CD4-positive, alpha-beta memory T cell (primary cell): ENCODE results near the gene ELP4. TPM values are rescaled to one million over a fixed set of nuclear protein-coding genes. Genes with fewer than 3 reads are reported as not detected.

Experiments
- CTCF ChIA-PET: fragments of 350-600 bp; sonication (Branson Sonifier 250); formaldehyde crosslinking; loops from one replicate; lab custom pipeline; 2021; ENCODE audit warnings: inconsistent platforms; ENCODE audit not compliant: partially characterized antibody; lab: Charles Lee
- POLR2A ChIA-PET: fragments of 350-600 bp; sonication (Branson Sonifier 250); formaldehyde crosslinking; loops from one replicate; lab custom pipeline; 2021; ENCODE audit not compliant: partially characterized antibody; lab: Charles Lee
- DNase-seq, 5 donors: peaks; one replicate each; pipeline versions ENCODE4 v3.0.0 to v3.0.0-alpha.2; 2020 to 2022; ENCODE audit warnings: mixed read lengths in 1 of 5
- H3K27ac ChIP-seq: one replicate; pipeline ENCODE4 v1.7.0; 2013; ENCODE audit warnings: low read depth, low read length
- H3K27me3 ChIP-seq: 2 replicates; pipeline ENCODE4 v1.7.0; 2013; ENCODE audit warnings: mild to moderate bottlenecking, low read length, moderate library complexity; ENCODE audit not compliant: insufficient read depth
- H3K36me3 ChIP-seq: 2 replicates; pipeline ENCODE4 v1.7.0; 2013; ENCODE audit warnings: mild to moderate bottlenecking, low read length, moderate library complexity; ENCODE audit not compliant: insufficient read depth
- H3K4me1 ChIP-seq: 2 replicates; pipeline ENCODE4 v1.7.0; 2013; ENCODE audit warnings: mild to moderate bottlenecking, low read length, moderate library complexity; ENCODE audit not compliant: insufficient read depth
- H3K4me3 ChIP-seq, 2 donors: one replicate each; pipeline ENCODE4 v1.7.0; 2013; ENCODE audit warnings: low read length in 2 of 2, mild to moderate bottlenecking in 1 of 2
- H3K9me3 ChIP-seq, 2 donors: one replicate each; pipeline ENCODE4 v1.7.0; 2013; ENCODE audit warnings: low read length in 2 of 2, control low read depth in 1 of 2; ENCODE audit not compliant: control insufficient read depth in 1 of 2
- H3K27ac Mint-ChIP-seq, 7 donors: one replicate each; pipeline ENCODE4 v1.8.0; 2020 to 2021; ENCODE audit warnings: mixed read lengths in 7 of 7, mild to moderate bottlenecking in 6 of 7, inconsistent platforms in 3 of 7, moderate library complexity in 3 of 7
- H3K27me3 Mint-ChIP-seq, 2 donors: one replicate each; pipeline ENCODE4 v1.8.0; 2020 to 2021; ENCODE audit warnings: mixed read lengths in 2 of 2
- H3K36me3 Mint-ChIP-seq, 2 donors: one replicate each; pipeline ENCODE4 v1.8.0; 2020 to 2021; ENCODE audit warnings: mixed read lengths in 2 of 2, inconsistent platforms in 1 of 2, mild to moderate bottlenecking in 1 of 2
- H3K4me1 Mint-ChIP-seq, 4 donors: one replicate each; pipeline ENCODE4 v1.8.0; 2020 to 2021; ENCODE audit warnings: mixed read lengths in 4 of 4, mild to moderate bottlenecking in 1 of 4
- H3K4me3 Mint-ChIP-seq, 8 donors: one replicate each; pipeline ENCODE4 v1.8.0; 2020 to 2021; ENCODE audit warnings: mixed read lengths in 8 of 8, mild to moderate bottlenecking in 7 of 8, moderate library complexity in 6 of 8, inconsistent platforms in 3 of 8
- H3K9me3 Mint-ChIP-seq, 8 donors: one replicate each; pipeline ENCODE4 v1.8.0; 2020 to 2021; ENCODE audit warnings: mixed read lengths in 8 of 8, mild to moderate bottlenecking in 5 of 8, inconsistent platforms in 3 of 8, moderate library complexity in 1 of 8
- intact Hi-C: fragments of 100-400 bp; cut with micrococcal nuclease; formaldehyde crosslinking; loops from one replicate; pipeline ENCODE4 v1.15.1; 2023
- polyA plus RNA-seq, 2 donors: library from polyadenylated mRNA; unstranded; fragments of 300-500 nt; fragmentation: Illumina TruSeq; gene quantifications; one replicate each; pipeline ENCODE4 v1.2.3, GENCODE V29; 2021
- total RNA-seq, 2 experiments: library from RNA; stranded (reverse); gene quantifications; one replicate each; pipeline ENCODE4 v1.2.3, GENCODE V29; 2021

ELP4 gene
- total and polyA plus RNA-seq, 4 experiments from 2014 or later: 18.1 to 29.0 (median 19.1) TPM

DNA sequence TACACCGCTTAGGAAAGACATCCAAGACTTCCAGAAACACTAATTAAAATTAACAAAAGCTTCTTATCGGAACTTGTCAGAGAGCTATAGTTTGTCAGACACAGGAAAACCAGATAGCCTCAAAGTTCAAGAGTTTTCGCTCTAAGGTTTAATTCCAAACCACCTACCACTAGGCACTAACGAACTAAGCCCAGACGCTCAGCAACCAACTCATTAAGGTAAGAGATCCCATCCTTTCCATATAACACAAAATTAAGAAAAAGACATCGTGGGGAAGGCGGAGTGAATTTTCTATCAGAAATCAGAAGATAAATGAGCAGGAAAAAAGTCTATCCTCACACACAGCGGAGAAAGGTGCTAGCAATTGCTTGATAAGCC, 527 bp upstream of the ELP4 start:
- H3K4me3 ChIP-seq: peak overlapping the region; percentile 90 to 98
- intact Hi-C loops: loop anchor here (1.0 to 5.0 kb wide), 4 partner anchors 20 to 1383 kb away; partner anchors contain the start of genes DCDC1, DNAJC24, EIF3M and QSER1

DNA sequence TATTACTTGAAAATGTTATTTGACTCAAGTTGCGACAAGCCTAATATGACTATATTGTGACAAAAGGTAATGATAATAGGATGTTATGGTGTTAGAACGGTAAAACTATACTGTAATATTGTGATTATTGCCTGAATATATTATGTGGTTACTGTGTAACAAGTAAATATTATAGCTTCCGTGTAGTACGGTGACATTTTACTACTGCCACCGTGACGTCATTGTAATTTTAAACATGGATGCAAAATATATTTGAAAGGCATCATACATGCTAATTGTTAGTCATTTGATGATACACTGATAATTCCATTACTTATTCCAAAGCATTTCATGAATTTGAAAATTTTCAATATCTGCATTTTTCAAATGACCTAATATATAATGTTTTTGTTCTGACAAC, 2.5 kb downstream of the ELP4 start:
- Histone ChIP-seq H3K36me3 (no peaks in the 10 kb centered on the region), H3K27ac (no peak overlapping the region), H3K27me3 (no peaks in the 10 kb centered on the region), H3K4me3 (no peak overlapping the region), H3K9me3 (no peaks in the 10 kb centered on the region), H3K4me1 (peaks cover 28% of the 10 kb centered on the region)
- H3K27me3 Mint-ChIP-seq: no peaks in the 10 kb centered on the region
- H3K4me1 Mint-ChIP-seq: peaks cover 15 to 46% (median 27%) of the 10 kb centered on the region in 4 donors
- H3K36me3 Mint-ChIP-seq: peaks cover 0 to 13% of the 10 kb centered on the region in 2 donors
- no peak for DNase-seq
- POLR2A ChIA-PET: no interaction called here
- no peak overlapping the region for H3K27ac Mint-ChIP-seq
- intact Hi-C loops: no loop called here
- H3K4me3 Mint-ChIP-seq: no peak overlapping the region
- H3K9me3 Mint-ChIP-seq: no peaks in the 10 kb centered on the region
- CTCF ChIA-PET: interaction anchor here (1.4 kb wide), 1 partner anchor 142 kb away, joined by 4 read pairs; the partner anchor contains the start of genes DCDC1 and DNAJC24

More for the DNA sequence above, 527 bp upstream of the ELP4 start:
- H3K9me3 ChIP-seq: no peaks in the 10 kb centered on the region
- Mint-ChIP-seq H3K36me3 (peaks cover 6 to 23% of the 10 kb centered on the region in 2 donors), H3K4me3 (peak overlapping the region; percentile 97 to 100 (median 99)), H3K27ac (peak overlapping the region; percentile 94 to 99 (median 98)), H3K9me3 (no peaks in the 10 kb centered on the region), H3K27me3 (no peaks in the 10 kb centered on the region), H3K4me1 (peaks cover 23 to 59% (median 40%) of the 10 kb centered on the region in 4 donors)
- no peaks in the 10 kb centered on the region for H3K36me3 ChIP-seq
- CTCF ChIA-PET: no interaction called here
- H3K27me3 ChIP-seq: no peaks in the 10 kb centered on the region
- peak in 1 of 5 donors; percentile 29 for DNase-seq
- peak overlapping the region; percentile 76 for H3K27ac ChIP-seq
- POLR2A ChIA-PET: interaction anchor here (2.0 kb wide), 1 partner anchor 139 kb away, joined by 8 read pairs; the partner anchor contains the start of genes DCDC1 and DNAJC24
- H3K4me1 ChIP-seq: peaks cover 28% of the 10 kb centered on the region

DNA sequence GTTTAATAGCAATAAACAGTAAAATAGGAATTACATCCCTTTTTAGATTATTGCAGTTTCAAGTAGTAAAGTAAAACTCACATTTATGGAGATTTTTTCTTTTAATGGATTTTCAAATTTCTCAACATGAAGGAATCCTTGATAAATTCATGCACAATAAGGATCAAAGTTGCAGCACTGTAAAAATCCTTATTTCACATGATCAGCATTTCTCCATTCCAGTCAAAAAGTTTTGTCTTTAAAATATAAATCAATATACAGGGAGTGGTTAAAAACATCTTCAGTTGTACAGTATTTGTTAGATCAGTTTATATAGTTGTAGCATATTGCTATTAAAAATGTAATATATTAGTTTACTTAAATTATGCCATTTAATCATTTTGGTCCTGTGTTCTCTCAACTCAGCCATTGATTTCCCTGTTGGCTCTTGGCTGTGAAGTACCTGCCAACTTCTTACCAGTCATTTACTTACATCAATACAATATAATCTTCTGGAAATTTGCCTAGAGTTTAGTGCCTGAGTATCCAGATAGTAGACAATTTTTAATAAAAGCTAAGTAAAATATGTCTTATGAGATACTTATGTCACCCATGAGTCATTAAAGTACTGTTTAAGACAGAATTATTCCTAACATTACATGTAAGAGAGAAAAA, 12.1 kb downstream of the ELP4 start:
- no peak overlapping the region for H3K27ac ChIP-seq
- H3K36me3 ChIP-seq: no peaks in the 10 kb centered on the region
- H3K4me1 Mint-ChIP-seq: no peaks in the 10 kb centered on the region
- H3K4me3 Mint-ChIP-seq: no peak overlapping the region
- H3K4me1 ChIP-seq: no peaks in the 10 kb centered on the region
- ChIA-PET POLR2A (no interaction called here), CTCF (no interaction called here)
- no peaks in the 10 kb centered on the region for H3K9me3 Mint-ChIP-seq
- H3K27me3 Mint-ChIP-seq: no peaks in the 10 kb centered on the region
- H3K9me3 ChIP-seq: no peaks in the 10 kb centered on the region
- H3K27me3 ChIP-seq: no peaks in the 10 kb centered on the region
- DNase-seq: no peak
- no peak overlapping the region for H3K4me3 ChIP-seq
- H3K27ac Mint-ChIP-seq: no peak overlapping the region
- intact Hi-C loops: no loop called here
- peaks cover 2 to 3% of the 10 kb centered on the region in 2 donors for H3K36me3 Mint-ChIP-seq

DNA sequence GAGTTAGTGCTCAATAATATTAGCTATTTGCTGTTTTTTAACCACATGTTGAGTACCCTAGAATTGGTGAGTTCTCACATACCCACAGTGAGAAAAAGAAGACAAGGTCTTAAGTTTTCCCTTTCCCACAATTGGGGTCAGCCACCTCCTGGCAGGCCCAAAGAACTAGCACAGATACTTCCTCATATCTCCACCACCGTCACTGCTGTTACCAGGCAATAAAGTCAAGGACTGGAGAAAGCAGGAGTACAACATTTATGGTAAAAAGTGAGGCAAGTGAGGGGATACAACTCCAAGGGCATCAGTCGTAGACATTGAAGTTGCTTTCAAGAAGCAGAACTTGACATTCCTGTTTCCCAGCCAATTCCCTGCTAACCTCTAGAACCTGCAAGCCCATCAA, 19.6 kb downstream of the ELP4 start:
- peaks cover 0 to 2% (median 0%) of the 10 kb centered on the region in 8 donors for H3K9me3 Mint-ChIP-seq
- CTCF ChIA-PET: no interaction called here
- Histone ChIP-seq H3K9me3 (no peaks in the 10 kb centered on the region), H3K36me3 (no peaks in the 10 kb centered on the region), H3K27me3 (no peaks in the 10 kb centered on the region), H3K4me1 (no peaks in the 10 kb centered on the region), H3K4me3 (no peak overlapping the region), H3K27ac (no peak overlapping the region)
- peaks cover 4 to 10% of the 10 kb centered on the region in 2 donors for H3K36me3 Mint-ChIP-seq
- POLR2A ChIA-PET: no interaction called here
- DNase-seq: no peak
- intact Hi-C loops: no loop called here
- H3K4me1 Mint-ChIP-seq: no peaks in the 10 kb centered on the region
- H3K27ac Mint-ChIP-seq: no peak overlapping the region
- no peaks in the 10 kb centered on the region for H3K27me3 Mint-ChIP-seq
- H3K4me3 Mint-ChIP-seq: no peak overlapping the region

DNA sequence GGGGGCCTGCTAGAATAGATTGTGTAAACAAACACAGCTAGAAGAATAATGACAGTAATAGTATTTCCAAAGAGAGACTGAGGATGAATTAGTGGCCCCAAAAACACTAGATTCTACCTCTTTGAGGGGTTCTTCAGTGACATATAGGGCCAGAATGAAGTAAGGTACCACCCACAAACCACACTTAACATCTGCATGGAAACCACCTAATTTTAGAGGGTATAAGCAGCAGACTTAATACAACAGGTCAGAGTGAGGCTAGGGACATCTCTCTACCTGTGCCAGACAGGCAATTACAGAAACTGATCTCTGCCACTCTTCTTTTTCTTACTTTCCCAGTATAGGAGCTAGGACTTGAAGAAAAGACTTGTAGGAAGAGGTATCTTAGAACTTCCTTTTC, 20.1 kb downstream of the ELP4 start:
- H3K9me3 Mint-ChIP-seq: peaks cover 0 to 2% (median 0%) of the 10 kb centered on the region in 8 donors
- no peak for DNase-seq
- no peaks in the 10 kb centered on the region for H3K4me1 ChIP-seq
- intact Hi-C loops: no loop called here
- no peaks in the 10 kb centered on the region for H3K36me3 ChIP-seq
- POLR2A ChIA-PET: no interaction called here
- H3K27ac ChIP-seq: no peak overlapping the region
- no peaks in the 10 kb centered on the region for H3K4me1 Mint-ChIP-seq
- H3K4me3 Mint-ChIP-seq: no peak overlapping the region
- CTCF ChIA-PET: no interaction called here
- no peaks in the 10 kb centered on the region for H3K27me3 Mint-ChIP-seq
- no peaks in the 10 kb centered on the region for H3K27me3 ChIP-seq
- H3K36me3 Mint-ChIP-seq: peaks cover 4 to 11% of the 10 kb centered on the region in 2 donors
- H3K27ac Mint-ChIP-seq: no peak overlapping the region
- no peaks in the 10 kb centered on the region for H3K9me3 ChIP-seq
- no peak overlapping the region for H3K4me3 ChIP-seq

DNA sequence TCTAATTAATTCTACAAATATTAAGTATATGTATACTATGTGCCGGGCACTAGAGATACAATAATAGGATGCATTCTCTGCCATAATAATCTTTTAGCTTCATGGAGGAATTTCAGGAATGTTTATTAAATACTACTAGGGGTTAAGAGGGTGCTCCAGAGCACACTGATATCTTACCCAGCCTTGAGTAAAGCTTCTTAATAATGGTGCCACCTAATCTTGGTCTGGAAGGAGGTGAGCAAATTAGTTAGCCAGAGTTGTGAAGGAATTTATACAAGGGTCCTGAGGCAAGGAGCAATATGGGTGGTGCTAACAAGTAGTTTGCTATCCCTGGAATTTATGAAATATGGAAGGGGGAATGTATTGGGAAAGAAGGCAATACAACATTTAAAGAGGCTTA, 21.7 kb downstream of the ELP4 start:
- H3K27ac Mint-ChIP-seq: no peak overlapping the region
- H3K4me3 ChIP-seq: no peak overlapping the region
- H3K9me3 ChIP-seq: no peaks in the 10 kb centered on the region
- H3K4me3 Mint-ChIP-seq: no peak overlapping the region
- H3K27me3 ChIP-seq: no peaks in the 10 kb centered on the region
- POLR2A ChIA-PET: no interaction called here
- H3K4me1 ChIP-seq: no peaks in the 10 kb centered on the region
- peaks cover 9 to 11% of the 10 kb centered on the region in 2 donors for H3K36me3 Mint-ChIP-seq
- intact Hi-C loops: no loop called here
- no peaks in the 10 kb centered on the region for H3K27me3 Mint-ChIP-seq
- CTCF ChIA-PET: no interaction called here
- H3K27ac ChIP-seq: no peak overlapping the region
- H3K36me3 ChIP-seq: no peaks in the 10 kb centered on the region
- DNase-seq: no peak
- H3K9me3 Mint-ChIP-seq: peaks cover 0 to 2% (median 0%) of the 10 kb centered on the region in 8 donors
- H3K4me1 Mint-ChIP-seq: no peaks in the 10 kb centered on the region

DNA sequence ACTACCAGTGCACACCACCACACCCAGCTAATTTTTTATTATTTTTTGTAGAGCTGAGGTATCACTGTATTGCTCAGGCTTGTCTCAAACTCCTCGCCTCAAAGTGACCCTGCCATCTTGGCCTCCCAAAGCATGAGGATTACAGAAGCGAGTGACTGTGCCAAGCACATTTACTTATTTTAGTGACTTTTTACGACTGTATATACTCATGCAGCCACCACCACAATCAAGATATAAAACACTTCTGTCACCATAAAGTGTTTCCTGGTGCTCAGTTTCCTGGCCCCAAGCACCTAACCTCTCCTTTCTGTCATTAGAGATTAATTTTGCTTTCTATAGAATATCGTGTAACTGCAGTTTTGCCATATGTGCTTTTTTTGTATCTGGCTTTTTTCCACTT, 25.9 kb downstream of the ELP4 start:
- Histone ChIP-seq H3K27ac (no peak overlapping the region), H3K4me1 (no peaks in the 10 kb centered on the region), H3K27me3 (no peaks in the 10 kb centered on the region), H3K36me3 (no peaks in the 10 kb centered on the region), H3K9me3 (no peaks in the 10 kb centered on the region), H3K4me3 (no peak overlapping the region)
- intact Hi-C loops: no loop called here
- Mint-ChIP-seq H3K27me3 (no peaks in the 10 kb centered on the region), H3K9me3 (peaks cover 0 to 2% (median 0%) of the 10 kb centered on the region in 8 donors), H3K4me1 (no peaks in the 10 kb centered on the region), H3K36me3 (peaks cover 26 to 32% of the 10 kb centered on the region in 2 donors), H3K4me3 (no peak overlapping the region), H3K27ac (no peak overlapping the region)
- ChIA-PET CTCF (no interaction called here), POLR2A (no interaction called here)
- DNase-seq: no peak
